DND-41 (cell line): Measurements from ENCODE around the gene TDRD15.

Source experiments
- ATAC-seq: fragments of 200-7000 bp; cut with Tn5 transposase; 3 replicates; pipeline ENCODE4 v1.9.1; 2021; ENCODE audit warnings: low read depth; ENCODE audit not compliant: insufficient read depth
- DNase-seq: peaks from one replicate; pipeline ENCODE4 v3.0.0-alpha.2; 2020
- H2AFZ ChIP-seq: 2 replicates; pipeline ENCODE4 v1.6.0; 2012; ENCODE audit warnings: low read depth, low read length
- H3K27ac ChIP-seq: 2 replicates; pipeline ENCODE4 v1.5.1; 2012; ENCODE audit warnings: low read length, inconsistent platforms
- H3K27me3 ChIP-seq: fragments of 200-600 bp; sonication (generic); 2 replicates; pipeline ENCODE4 v1.6.0; 2012; ENCODE audit warnings: low read length, mild to moderate bottlenecking, inconsistent platforms; ENCODE audit not compliant: insufficient read depth, poor library complexity
- H3K36me3 ChIP-seq: 2 replicates; pipeline ENCODE4 v1.5.1; 2012; ENCODE audit warnings: low read length, inconsistent platforms; ENCODE audit not compliant: insufficient read depth
- H3K4me1 ChIP-seq: 2 replicates; pipeline ENCODE4 v1.5.1; 2012; ENCODE audit warnings: mild to moderate bottlenecking, low read length; ENCODE audit not compliant: insufficient read depth
- H3K4me2 ChIP-seq: 2 replicates; pipeline ENCODE4 v1.6.0; 2012; ENCODE audit warnings: mild to moderate bottlenecking, moderate library complexity, low read length, inconsistent platforms; ENCODE audit not compliant: insufficient read depth
- H3K4me3 ChIP-seq, 2 experiments: fragments of 200-600 bp in 1 of 2; shearing (Covaris generic) in 1 of 2; 2 replicates each; pipeline ENCODE4 v1.5.1; 2012 to 2016; ENCODE audit warnings: inconsistent platforms in 2 of 2, low read length in 2 of 2, mild to moderate bottlenecking in 2 of 2, low read depth in 1 of 2, moderate library complexity in 1 of 2
- H3K79me2 ChIP-seq: 2 replicates; pipeline ENCODE4 v1.6.0; 2012; ENCODE audit warnings: low read length, inconsistent platforms; ENCODE audit not compliant: insufficient read depth
- H3K9ac ChIP-seq: 2 replicates; pipeline ENCODE4 v1.6.0; 2012; ENCODE audit warnings: low read depth, mild to moderate bottlenecking, inconsistent platforms, low read length, moderate library complexity
- H3K9me3 ChIP-seq: 2 replicates; pipeline ENCODE4 v1.5.1; 2012; ENCODE audit warnings: low read length, moderate library complexity, mild to moderate bottlenecking, inconsistent platforms; ENCODE audit not compliant: insufficient read depth, severe bottlenecking
- H4K20me1 ChIP-seq: 2 replicates; pipeline ENCODE4 v1.6.0; 2012; ENCODE audit warnings: low read length; ENCODE audit not compliant: insufficient read depth
- CTCF ChIP-seq: IDR thresholded peaks from 2 replicates; pipeline ENCODE4 v1.5.1; 2012; ENCODE audit warnings: borderline replicate concordance, low read length, moderate library complexity, mild to moderate bottlenecking; ENCODE audit not compliant: poor library complexity, severe bottlenecking; ENCODE audit errors: extremely low read depth
- EZH2 ChIP-seq: IDR thresholded peaks from 3 replicates; pipeline ENCODE4 v1.6.1; 2012; ENCODE audit warnings: borderline replicate concordance, low read depth, mild to moderate bottlenecking, moderate library complexity, low read length, inconsistent platforms; ENCODE audit not compliant: severe bottlenecking

The TDRD15 gene

DNA sequence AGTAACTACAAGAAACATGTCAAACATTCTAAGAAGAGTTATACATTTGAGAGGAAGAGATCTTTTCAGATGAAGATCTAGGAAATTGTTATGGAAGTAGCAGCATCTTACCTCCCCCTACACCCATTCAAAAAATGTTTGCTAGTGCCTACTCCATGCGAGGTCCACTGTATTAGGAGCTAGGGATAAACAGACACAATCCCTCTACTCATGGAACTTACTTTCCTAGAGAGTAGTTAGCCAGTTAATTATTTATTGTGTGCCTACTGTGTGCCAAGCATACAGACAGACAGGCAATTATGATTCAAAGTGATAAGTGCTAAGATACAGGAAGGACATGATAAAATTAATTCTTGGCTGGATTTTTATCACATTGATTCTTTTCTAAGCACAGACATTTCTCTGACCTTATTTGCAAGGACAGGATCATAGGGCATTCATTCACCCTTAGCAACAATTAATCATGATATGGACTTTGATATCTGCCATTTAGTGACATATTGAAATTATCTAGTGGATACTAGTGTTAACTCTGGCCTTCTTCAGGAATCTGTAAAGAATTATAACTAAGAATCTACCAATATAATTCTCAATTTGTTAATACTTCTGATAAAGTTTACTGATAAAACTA is 19.6 kb upstream of the TDRD15 start:
- Histone ChIP-seq H3K27me3 (no peaks in the 10 kb centered on the region), H3K36me3 (no peaks in the 10 kb centered on the region), H3K79me2 (no peaks in the 10 kb centered on the region), H3K4me1 (no peaks in the 10 kb centered on the region), H3K9me3 (no peaks in the 10 kb centered on the region), H3K9ac (no peak overlapping the region), H3K27ac (no peak overlapping the region), H4K20me1 (no peaks in the 10 kb centered on the region), H3K4me3 (no peak overlapping the region), H3K4me2 (no peak overlapping the region), H2AFZ (no peak overlapping the region)
- ATAC-seq (no peak), DNase-seq (no peak)
- TF ChIP-seq CTCF (no peak), EZH2 (no peak)

GRCh38 chr2:21111012-21111411 is 12.8 kb upstream of the TDRD15 start:
- no peak overlapping the region for H2AFZ ChIP-seq
- TF ChIP-seq CTCF (no peak), EZH2 (no peak)
- H3K36me3 ChIP-seq: no peaks in the 10 kb centered on the region
- ATAC-seq (no peak), DNase-seq (no peak)
- no peaks in the 10 kb centered on the region for H3K4me1 ChIP-seq
- H3K27ac ChIP-seq: no peak overlapping the region
- no peaks in the 10 kb centered on the region for H3K9me3 ChIP-seq
- no peaks in the 10 kb centered on the region for H4K20me1 ChIP-seq
- H3K4me2 ChIP-seq: no peak overlapping the region
- H3K9ac ChIP-seq: no peak overlapping the region
- no peaks in the 10 kb centered on the region for H3K79me2 ChIP-seq
- no peaks in the 10 kb centered on the region for H3K27me3 ChIP-seq
- H3K4me3 ChIP-seq: no peak overlapping the region

DNA sequence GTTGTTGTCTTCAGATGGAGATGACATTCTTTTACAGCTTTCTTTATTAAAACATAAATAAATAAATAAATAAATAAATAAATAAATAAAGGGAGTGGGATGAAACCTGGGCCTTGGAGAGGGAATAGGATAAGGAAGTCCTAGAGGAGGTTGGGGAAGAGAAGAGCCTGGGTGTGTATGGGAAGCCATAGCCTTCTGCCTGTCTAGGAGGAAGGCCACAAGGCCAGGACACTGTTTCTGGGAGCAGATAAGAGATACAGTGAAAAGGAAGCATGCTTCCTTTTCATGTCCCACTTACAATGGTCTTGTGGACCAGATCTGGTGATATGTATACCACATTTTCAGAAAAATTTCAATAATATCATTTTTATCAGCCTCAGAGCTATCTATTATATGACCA is 6.1 kb upstream of the TDRD15 start:
- H3K9ac ChIP-seq: no peak overlapping the region
- no peaks in the 10 kb centered on the region for H3K36me3 ChIP-seq
- no peak for ATAC-seq
- H4K20me1 ChIP-seq: no peaks in the 10 kb centered on the region; the same call in 1 of the 2 replicates
- H3K27ac ChIP-seq: no peak overlapping the region
- H3K4me2 ChIP-seq: no peak overlapping the region
- no peak overlapping the region for H3K4me3 ChIP-seq
- DNase-seq: no peak
- H3K79me2 ChIP-seq: no peaks in the 10 kb centered on the region
- H3K4me1 ChIP-seq: no peaks in the 10 kb centered on the region
- H2AFZ ChIP-seq: no peak overlapping the region
- TF ChIP-seq EZH2: no peak
- TF ChIP-seq CTCF: no peak
- no peaks in the 10 kb centered on the region for H3K27me3 ChIP-seq
- no peaks in the 10 kb centered on the region for H3K9me3 ChIP-seq
